Lower leg skin (tissue), 3 donors: ENCODE measurements around the gene SRPRB.

Source experiments
- CTCF ChIP-seq, 3 donors: fragments of 450-650 bp; IDR thresholded peaks; one replicate each; pipeline ENCODE4 v1.5.1; 2016; ENCODE audit warnings: antibody characterized with exemption in 3 of 3, mild to moderate bottlenecking in 3 of 3, moderate library complexity in 2 of 3
- POLR2A ChIP-seq, 2 donors: fragments of 450-650 bp; IDR thresholded peaks; one replicate each; pipeline ENCODE4 v1.6.1; 2016 to 2017; ENCODE audit warnings: antibody characterized with exemption in 2 of 2, mild to moderate bottlenecking in 1 of 2, moderate library complexity in 1 of 2

DNA sequence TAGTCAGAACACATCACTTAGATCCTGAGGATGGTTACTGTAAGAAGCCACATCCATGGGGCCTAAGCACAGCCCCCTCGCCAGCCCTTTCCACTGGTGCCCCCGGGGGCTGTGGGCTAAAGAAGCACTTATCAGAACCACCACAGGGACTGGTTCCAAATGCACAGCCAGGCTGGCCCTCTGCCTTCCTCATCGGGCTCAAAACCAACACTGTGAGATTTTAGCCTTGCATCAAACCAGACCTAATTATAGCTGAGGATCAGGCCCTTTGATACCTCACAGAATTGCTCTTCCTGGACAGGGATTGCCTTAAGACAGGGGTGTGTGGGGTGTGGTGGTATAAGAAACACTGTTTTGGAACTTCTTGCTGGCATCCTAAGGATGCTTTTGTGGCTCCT is 23.7 kb downstream of the SRPRB start:
- TF ChIP-seq CTCF (IDR thresholded peaks at IDR 0.05) (no peak), POLR2A (IDR thresholded peaks at IDR 0.05) (no peak)
